Measurements from ENCODE around the gene EXOC4. TPM values are rescaled to one million over a fixed set of nuclear protein-coding genes. Genes with fewer than 3 reads are reported as not detected.

EXOC4 gene
- total and polyA plus RNA-seq, 9 donors: 26.8 to 80.5 (median 70.7) TPM

- TF ChIP-seq CTCF (IDR thresholded peaks at IDR 0.05) (no peak), EP300 (IDR thresholded peaks at IDR 0.05) (no peak), POLR2A (IDR thresholded peaks at IDR 0.05) (no peak)
- intact Hi-C loops (cut with DNase I): no loop called here
- no peak for DNase-seq
- Histone ChIP-seq H3K36me3 (no peaks in the 10 kb centered on the region), H3K4me3 (no peak overlapping the region), H3K4me1 (ENCODE audit: insufficient read depth) (no peaks in the 10 kb centered on the region), H3K27me3 (no peaks in the 10 kb centered on the region), H3K9me3 (no peaks in the 10 kb centered on the region), H3K27ac (no peak overlapping the region)
- 93 to 98% (median 95%) methylated on average over 3 of the region's 3 CpGs for WGBS, 3 donors
Observed at GRCh38 chr7:133741703-133742102, 488.8 kb downstream of the EXOC4 start.

- DNase-seq: no peak
- TF ChIP-seq EP300 (IDR thresholded peaks at IDR 0.05): no peak
- no peak for TF ChIP-seq CTCF (IDR thresholded peaks at IDR 0.05)
- no peak for TF ChIP-seq POLR2A (IDR thresholded peaks at IDR 0.05)
- intact Hi-C loops (cut with DNase I): no loop called here
- Histone ChIP-seq H3K9me3 (no peaks in the 10 kb centered on the region), H3K27ac (no peak overlapping the region), H3K36me3 (no peaks in the 10 kb centered on the region), H3K4me3 (no peak overlapping the region), H3K27me3 (no peaks in the 10 kb centered on the region), H3K4me1 (ENCODE audit: insufficient read depth) (no peaks in the 10 kb centered on the region)
- 73 to 78% (median 78%) methylated on average over 6 of the region's 6 CpGs for WGBS, 3 donors
Observed at GRCh38 chr7:133742709-133743538, 490.0 kb downstream of the EXOC4 start.

GRCh38 chr7:133744451-133744850 lies 491.6 kb downstream of the EXOC4 start:
- WGBS, 3 donors: 90 to 91% (median 90%) methylated on average over 3 of the region's 3 CpGs
- TF ChIP-seq POLR2A (IDR thresholded peaks at IDR 0.05): no peak
- TF ChIP-seq CTCF (IDR thresholded peaks at IDR 0.05): no peak
- TF ChIP-seq EP300 (IDR thresholded peaks at IDR 0.05): no peak
- Histone ChIP-seq H3K4me1 (ENCODE audit: insufficient read depth) (no peaks in the 10 kb centered on the region), H3K36me3 (no peaks in the 10 kb centered on the region), H3K27ac (no peak overlapping the region), H3K4me3 (no peak overlapping the region), H3K27me3 (no peaks in the 10 kb centered on the region), H3K9me3 (no peaks in the 10 kb centered on the region)
- DNase-seq: no peak
- intact Hi-C loops (cut with DNase I): no loop called here

GRCh38 chr7:133746305-133746704 lies 493.4 kb downstream of the EXOC4 start:
- TF ChIP-seq EP300 (IDR thresholded peaks at IDR 0.05) (no peak), POLR2A (IDR thresholded peaks at IDR 0.05) (no peak), CTCF (IDR thresholded peaks at IDR 0.05) (no peak)

More at GRCh38 chr7:133746305-133746704, 493.4 kb downstream of the EXOC4 start:
- no peaks in the 10 kb centered on the region for H3K9me3 ChIP-seq
- no peak overlapping the region for H3K27ac ChIP-seq
- 49 to 67% (median 56%) methylated on average over 3 of the region's 3 CpGs for WGBS, 3 donors
- no peaks in the 10 kb centered on the region for H3K27me3 ChIP-seq
- no peak overlapping the region for H3K4me3 ChIP-seq
- no peak for DNase-seq
- no peaks in the 10 kb centered on the region for H3K4me1 ChIP-seq (ENCODE audit: insufficient read depth)
- intact Hi-C loops (cut with DNase I): no loop called here
- no peaks in the 10 kb centered on the region for H3K36me3 ChIP-seq

Data from ovary (tissue), 9 donors.